Adrenal gland (tissue), 12 donors: ENCODE measurements around the gene BCAS4. TPM values are rescaled to one million over a fixed set of nuclear protein-coding genes. Genes with fewer than 3 reads are reported as not detected.
"Not testable (repeated sequence)": the region's sequence is repeated elsewhere in the genome, so short reads cannot be mapped to it uniquely, and the experiment has no call there.

Experiments
- DNase-seq, 7 donors: peaks; one replicate each; pipeline ENCODE4 v3.0.0-alpha.2; 2019 to 2020
- H3K27ac ChIP-seq, 5 donors: fragments of 200-600 bp; sonication (generic) in 4 of 5; 1 replicate in 3 of 5; 2 replicates in 2 of 5; pipeline versions ENCODE4 v1.5.1 to v1.8.0; 2016 to 2020; ENCODE audit warnings: mild to moderate bottlenecking in 1 of 5
- H3K27me3 ChIP-seq: fragments of 200-600 bp; 2 replicates; pipeline ENCODE4 v1.8.0; 2021
- H3K36me3 ChIP-seq, 2 donors: fragments of 200-600 bp; replicated peaks in 1 of 2; 1 replicate in 1 of 2; 2 replicates in 1 of 2; pipeline versions ENCODE4 v1.5.1 to v1.8.0; 2018 to 2022
- H3K4me1 ChIP-seq, 2 donors: fragments of 200-600 bp; replicated peaks in 1 of 2; 1 replicate in 1 of 2; 2 replicates in 1 of 2; pipeline versions ENCODE4 v1.5.1 to v1.8.0; 2018 to 2021
- H3K4me3 ChIP-seq, 4 donors: fragments of 200-600 bp; sonication (generic) in 3 of 4; one replicate each; pipeline ENCODE4 v1.5.1; 2016 to 2018
- H3K9me3 ChIP-seq, 3 donors: fragments of 200-600 bp; sonication (generic) in 1 of 3; replicated peaks in 1 of 3; 1 replicate in 2 of 3; 2 replicates in 1 of 3; pipeline versions ENCODE4 v1.5.1 to v1.8.0; 2016 to 2021
- CTCF ChIP-seq, 6 experiments: fragments of 450-650 bp in 4 of 6; fragments of 200-600 bp in 2 of 6; sonication (generic) in 1 of 6; IDR thresholded peaks; 1 replicate in 5 of 6; 2 replicates in 1 of 6; pipeline versions ENCODE4 v1.5.1 to v1.8.0; 2016 to 2021; ENCODE audit warnings: antibody characterized with exemption in 6 of 6, mild to moderate bottlenecking in 2 of 6, moderate library complexity in 1 of 6
- POLR2A ChIP-seq, 2 donors: fragments of 450-650 bp; IDR thresholded peaks; one replicate each; pipeline ENCODE4 v1.6.1; 2017; ENCODE audit warnings: antibody characterized with exemption in 2 of 2, mild to moderate bottlenecking in 2 of 2, moderate library complexity in 1 of 2
- WGBS, 4 donors: extraction: QIAGEN DNeasy Blood & Tissue Kit in 2 of 4; methylation state at CpG; one replicate each; pipeline versions ENCODE4 v1.1.5 to v1.1.7; 2013 to 2017; 5-methylcytosine and 5-hydroxymethylcytosine counted together
- intact Hi-C, 2 donors: fragments of 100-400 bp; cut with DNase I; formaldehyde crosslinking; loops; one replicate each; pipeline versions ENCODE4 v1.14.1 to v1.15.0; 2022 to 2023
- polyA plus RNA-seq, 3 donors: library from polyadenylated mRNA; stranded (reverse); fragments of 200-250 nt in 2 of 3; fragments of 350-450 nt in 1 of 3; fragmentation: Illumina TruSeq in 1 of 3; extraction: RNeasy Lipid Tissue Mini Kit (QIAGEN cat#74804) in 1 of 3; gene quantifications; one replicate each; pipeline ENCODE4 v1.2.3, GENCODE V29; 2013 to 2014
- total RNA-seq, 9 donors: library from RNA; depleted of rRNA in 4 of 9; stranded (reverse); fragments of >200 nt in 4 of 9; fragments of 120-200 nt in 1 of 9; fragmentation: NEBNext Ultra II Directional in 1 of 9; extraction: Animal tissue kit (Norgen Biotek cat#: 25700) in 1 of 9; gene quantifications; one replicate each; pipeline versions ENCODE4 v1.1.0 to v1.2.4, GENCODE V29; 2013 to 2023
- donor health status: healthy with polysubstance abuse.
- donor health status: Bipolar disorder and iron deficiency.
- donor health status: DM: yes; HTN: yes; CAD: no.
- donor health status: DM: no; HTN: no; CAD: no.
- donor health status: DM: no; HTN: no; CAD: no.
- donor health status: DM: yes; HTN: yes; CAD: no.

Gene BCAS4
- total and polyA plus RNA-seq, 12 donors, result 0.66 to 5.1 (median 1.5) TPM

DNA sequence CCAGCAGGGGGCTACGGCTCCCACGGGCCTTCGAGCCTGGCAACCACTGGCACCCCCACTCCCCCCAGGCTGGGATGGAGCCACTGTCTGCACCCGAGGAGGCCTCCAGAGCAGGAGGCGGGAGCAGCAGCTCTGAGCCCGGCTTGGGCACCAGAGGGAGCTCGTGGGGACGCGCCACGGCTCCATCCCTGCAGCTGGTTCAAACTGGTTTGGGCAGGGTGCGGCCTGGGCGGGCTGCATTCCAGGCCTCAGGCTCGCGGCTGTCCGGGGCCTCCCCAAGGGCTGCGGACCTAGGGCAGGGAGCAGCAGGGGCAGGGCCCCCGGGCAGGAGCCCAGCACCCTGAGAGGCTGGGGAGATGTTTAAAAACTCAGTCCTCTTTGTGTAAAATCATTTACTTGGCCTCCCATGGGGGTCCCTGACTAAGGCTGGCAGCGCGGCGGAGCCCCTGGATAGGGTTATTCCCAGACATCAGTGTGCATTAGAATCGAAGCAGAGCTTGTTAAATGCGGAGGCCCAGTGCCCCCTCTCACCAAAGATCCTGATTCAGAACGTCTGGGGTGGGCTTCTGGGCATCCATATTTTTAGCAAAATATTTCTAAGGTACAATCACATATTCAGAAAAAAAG is 4.1 kb upstream of the BCAS4 start:
- no peaks in the 10 kb centered on the region for H3K36me3 ChIP-seq
- peak overlapping the region in 3 of 5 donors; percentile 20 to 71 (median 69) for H3K27ac ChIP-seq
- no peaks in the 10 kb centered on the region for H3K9me3 ChIP-seq
- H3K4me1 ChIP-seq, result peaks cover 3 to 20% of the 10 kb centered on the region in 2 donors
- WGBS, 4 donors, result 11 to 36% (median 14%) methylated on average over 9 to 23 of the region's 23 CpGs
- intact Hi-C loops, result loop anchor here (5.0 to 10.0 kb wide), 2 partner anchors 137 to 514 kb away; no protein-coding TSS in a partner anchor
- H3K27me3 ChIP-seq, result no peaks in the 10 kb centered on the region
- TF ChIP-seq POLR2A (IDR thresholded peaks at IDR 0.05), result no peak
- peak; percentile 44 to 70 (median 58) for TF ChIP-seq CTCF (IDR thresholded peaks at IDR 0.05)
- peak; percentile 84 to 89 (median 87) for DNase-seq
- no peak overlapping the region for H3K4me3 ChIP-seq

DNA sequence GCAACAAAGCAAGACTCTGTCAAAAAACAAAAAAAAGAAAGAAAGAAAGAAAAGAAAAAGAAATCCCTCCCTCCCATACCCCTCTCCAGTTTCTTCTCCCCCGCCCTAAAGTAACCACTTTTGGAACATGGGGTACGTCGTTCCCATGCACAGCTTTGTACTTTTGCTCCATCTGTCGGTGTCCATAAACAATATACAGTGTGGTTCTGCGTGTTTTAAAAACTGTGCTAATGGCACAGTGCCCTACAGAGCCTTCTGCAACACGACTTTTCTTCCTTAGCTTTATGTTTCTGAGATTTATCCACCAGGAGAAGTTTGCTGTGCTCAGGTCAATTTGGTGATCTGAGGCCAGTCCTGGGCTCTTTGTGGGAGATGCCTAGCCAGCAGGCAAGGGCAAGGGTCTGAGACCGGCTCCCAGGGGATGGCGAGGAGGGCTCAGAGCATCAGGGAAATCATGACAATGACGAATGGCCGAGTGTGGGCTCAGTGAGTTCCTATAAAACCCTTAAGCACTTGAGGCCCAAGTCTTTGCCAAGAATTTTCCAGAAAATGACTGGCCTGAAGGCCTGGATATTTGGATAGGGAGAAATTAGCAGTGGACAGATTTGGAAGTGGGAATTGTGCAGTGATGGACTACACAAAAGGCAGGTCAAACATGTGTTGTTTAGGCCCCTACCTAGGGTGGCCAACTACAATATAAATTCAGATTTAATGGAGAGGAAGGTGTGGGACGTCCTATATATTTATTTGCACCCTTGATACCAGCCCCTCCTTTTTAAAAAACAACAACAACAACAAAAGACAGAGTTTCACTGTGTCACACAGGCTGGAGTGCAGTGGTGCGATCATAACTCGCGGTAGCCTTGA is 1.9 kb upstream of the BCAS4 start:
- Histone ChIP-seq H3K4me1 (peaks cover 3 to 20% of the 10 kb centered on the region in 2 donors), H3K27ac (no peak overlapping the region)

GRCh38 chr20:50793575-50794016 is 1.3 kb upstream of the BCAS4 start:
- H3K36me3 ChIP-seq, H3K4me3 ChIP-seq, DNase-seq, H3K27ac ChIP-seq, H3K9me3 ChIP-seq, H3K27me3 ChIP-seq: not testable (repeated sequence)
- 58 to 63% (median 62%) methylated on average over 13 of the region's 13 CpGs for WGBS, 4 donors
- TF ChIP-seq CTCF (IDR thresholded peaks at IDR 0.05), result peak in 3 of 6 experiments; percentile 7 to 25 (median 23)
- H3K4me1 ChIP-seq, result peaks cover 3 to 20% of the 10 kb centered on the region in 2 donors
- intact Hi-C loops, result loop anchor here (5.0 to 10.0 kb wide), 2 partner anchors 134 to 511 kb away; no protein-coding TSS in a partner anchor

More for the DNA sequence above, 1.9 kb upstream of the BCAS4 start:
- no peak for TF ChIP-seq CTCF (IDR thresholded peaks at IDR 0.05)
- TF ChIP-seq POLR2A (IDR thresholded peaks at IDR 0.05), result no peak
- Histone ChIP-seq H3K27me3 (no peaks in the 10 kb centered on the region), H3K36me3 (no peaks in the 10 kb centered on the region), H3K4me3 (no peak overlapping the region), H3K9me3 (no peaks in the 10 kb centered on the region)
- no peak for DNase-seq
- intact Hi-C loops, result loop anchor here (5.0 to 10.0 kb wide), 2 partner anchors 134 to 512 kb away; no protein-coding TSS in a partner anchor
- WGBS, 4 donors, result 73 to 85% (median 79%) methylated on average over 13 to 14 of the region's 14 CpGs
